ENCODE measurements around the gene CNKSR2. TPM values are rescaled to one million over a fixed set of nuclear protein-coding genes. Genes with fewer than 3 reads are reported as not detected.
A peak's percentile ranks its signal among the peaks of the same experiment; 100 is the strongest.

CNKSR2 gene
- total RNA-seq, result 10 to 100 TPM; 19.9 to 20.6 TPM
- polyA plus RNA-seq, result 1 to 10 TPM; 5.9 to 7.1 (median 6.0) TPM
- total RNA-seq, result 18.0 to 31.5 (median 25.5) reads per million in 6 experiments

- peak within 1 kb of the TSS; percentile 89 to 93 (median 91) for H3K4me3 Mint-ChIP-seq
- POLR2A ChIA-PET, result interaction anchor here (0.7 to 1.5 kb wide), 6 partner anchors 10 to 284 kb away, joined by 3 to 8 read pairs (median 4); partner anchors contain the start of gene KLHL34
Measured at GRCh38 chrX:21374163-21374993, at the start of gene CNKSR2. Gene CNKSR2, plus strand, starts transcription at chrX:21374418. Its CDS starts 480 bp downstream, at chrX:21374898.

DNA sequence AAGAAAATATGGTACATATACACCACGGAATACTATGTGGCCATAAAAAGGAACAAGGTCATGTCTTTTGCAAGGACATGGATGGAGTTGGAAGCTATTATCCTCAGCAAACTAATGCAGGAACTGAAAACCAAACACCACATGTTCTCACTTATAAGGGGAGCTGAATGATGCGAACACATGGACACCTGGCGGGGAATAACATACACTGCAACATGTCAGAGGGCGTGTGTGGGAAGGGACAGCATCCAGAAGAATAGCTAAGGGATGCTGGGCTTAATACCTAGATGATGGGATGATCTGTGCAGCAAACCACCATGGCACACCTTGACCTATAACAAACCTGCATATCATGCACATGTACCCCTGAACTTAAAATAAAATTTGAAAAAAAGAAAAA lies 19.5 kb upstream of the CNKSR2 start:
- POLR2A ChIA-PET, result no interaction called here
- Mint-ChIP-seq H3K27ac (no peak overlapping the region), H3K4me1 (no peaks in the 10 kb centered on the region), H3K9me3 (peaks cover 2 to 47% (median 21%) of the 10 kb centered on the region in 9 donors), H3K36me3 (peaks cover 2 to 26% (median 7%) of the 10 kb centered on the region in 3 donors), H3K27me3 (peaks cover 0 to 5% (median 0%) of the 10 kb centered on the region in 5 donors), H3K4me3 (no peak overlapping the region)
- ATAC-seq (no peak), DNase-seq (no peak)

More at GRCh38 chrX:21374163-21374993, at the start of gene CNKSR2:
- peak; percentile 79 for ATAC-seq
- Mint-ChIP-seq H3K27ac (peak within 1 kb of the TSS; percentile 41 to 93 (median 84)), H3K4me1 (peaks cover 9 to 31% (median 28%) of the 10 kb centered on the region in 4 donors), H3K36me3 (no peaks in the 10 kb centered on the region), H3K27me3 (no peaks in the 10 kb centered on the region), H3K9me3 (no peaks in the 10 kb centered on the region)
- peak; percentile 55 to 85 (median 71) for DNase-seq

DNA sequence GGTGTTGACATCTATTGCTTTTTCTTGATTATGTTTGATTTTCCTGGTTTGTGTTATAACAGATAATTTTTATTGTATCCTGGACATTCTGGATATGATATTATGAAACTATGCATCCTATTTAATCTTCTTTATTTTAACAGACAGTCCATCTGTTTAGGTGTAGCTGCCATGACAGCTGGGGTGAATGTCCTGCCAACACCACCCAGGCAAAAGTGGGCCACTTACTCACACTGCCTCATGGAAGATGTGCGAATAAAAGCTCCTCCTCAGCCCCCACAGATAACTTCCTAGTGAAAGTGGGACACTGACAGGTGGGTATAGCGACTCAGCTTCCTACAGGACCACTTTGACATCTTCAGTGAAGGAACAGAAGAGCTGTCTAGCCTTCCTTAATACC lies 18.4 kb upstream of the CNKSR2 start:
- H3K36me3 Mint-ChIP-seq, result peaks cover 2 to 15% (median 5%) of the 10 kb centered on the region in 3 donors
- no peaks in the 10 kb centered on the region for H3K4me1 Mint-ChIP-seq
- ATAC-seq, result no peak
- no peak overlapping the region for H3K4me3 Mint-ChIP-seq
- H3K27me3 Mint-ChIP-seq, result peaks cover 0 to 5% (median 0%) of the 10 kb centered on the region in 5 donors
- H3K9me3 Mint-ChIP-seq, result peaks cover 2 to 36% (median 14%) of the 10 kb centered on the region in 9 donors
- DNase-seq, result no peak
- H3K27ac Mint-ChIP-seq, result no peak overlapping the region
- POLR2A ChIA-PET, result no interaction called here

DNA sequence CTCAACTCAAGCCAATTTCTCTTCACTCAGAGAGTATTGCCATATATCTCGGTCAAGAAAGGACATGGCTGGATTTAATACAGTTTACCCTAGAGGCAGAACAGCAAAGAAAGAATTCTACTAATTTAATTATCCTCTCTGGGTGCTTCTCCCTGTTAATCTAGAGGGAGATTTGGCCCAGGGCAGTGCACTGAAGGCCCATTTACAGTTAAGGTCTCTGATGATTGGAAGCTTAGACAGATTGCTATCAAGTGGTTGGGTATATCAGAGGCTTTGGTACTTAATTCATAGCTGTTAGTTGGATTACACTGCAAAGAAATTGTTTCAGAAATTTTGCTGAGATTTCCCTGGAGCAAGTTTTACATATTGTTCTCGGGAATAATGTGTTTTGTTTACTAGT lies 4.6 kb upstream of the CNKSR2 start:
- POLR2A ChIA-PET, result no interaction called here
- Mint-ChIP-seq H3K27ac (no peak overlapping the region), H3K36me3 (no peaks in the 10 kb centered on the region), H3K4me3 (no peak overlapping the region), H3K9me3 (peaks cover 0 to 3% (median 0%) of the 10 kb centered on the region in 9 donors), H3K4me1 (peaks cover 0 to 4% (median under 1%) of the 10 kb centered on the region in 4 donors), H3K27me3 (peaks cover 0 to 5% (median 0%) of the 10 kb centered on the region in 5 donors)
- ATAC-seq, result no peak
- DNase-seq, result no peak

GRCh38 chrX:21373001-21373400 lies 1.2 kb upstream of the CNKSR2 start:
- H3K36me3 Mint-ChIP-seq, result no peaks in the 10 kb centered on the region
- H3K9me3 Mint-ChIP-seq, result no peaks in the 10 kb centered on the region
- DNase-seq (peak in 2 of 10 donors; percentile 5 to 14), ATAC-seq (no peak)
- H3K4me1 Mint-ChIP-seq, result peaks cover 9 to 20% (median 19%) of the 10 kb centered on the region in 4 donors
- POLR2A ChIA-PET, result no interaction called here
- peak overlapping the region in 2 of 10 donors; percentile 45 to 77 for H3K27ac Mint-ChIP-seq
- H3K27me3 Mint-ChIP-seq, result peaks cover 0 to 3% (median 0%) of the 10 kb centered on the region in 5 donors
- H3K4me3 Mint-ChIP-seq, result peak overlapping the region; percentile 57 to 91 (median 75)

DNA sequence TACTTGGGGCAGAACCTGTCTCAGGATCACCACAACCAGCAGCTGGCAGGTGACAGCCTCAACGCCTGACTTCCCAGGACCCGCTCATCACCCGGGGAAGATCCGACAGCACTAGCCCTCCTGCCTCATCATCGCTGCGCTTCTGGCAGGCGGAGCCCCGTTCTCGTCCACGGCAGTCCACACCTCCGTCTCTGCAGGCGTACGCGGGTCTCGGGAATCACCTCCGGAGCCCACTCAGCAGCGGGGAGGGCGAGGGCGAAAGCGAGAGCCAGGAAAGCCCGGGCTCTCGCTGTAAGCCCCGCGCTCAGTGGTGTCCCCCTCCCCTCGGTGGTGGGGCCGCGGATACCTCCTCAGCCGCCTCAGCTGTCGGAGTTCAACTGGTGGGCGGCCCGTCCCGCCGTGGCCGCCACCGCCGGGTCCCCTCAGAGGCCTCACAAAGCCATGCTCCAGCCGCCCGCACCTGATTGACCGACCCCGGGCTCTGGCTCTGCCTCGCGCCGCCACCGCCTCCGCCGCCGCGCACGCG lies 518 bp upstream of the CNKSR2 start:
- H3K9me3 Mint-ChIP-seq, result no peaks in the 10 kb centered on the region
- peaks cover 0 to 3% (median 0%) of the 10 kb centered on the region in 5 donors for H3K27me3 Mint-ChIP-seq
- H3K36me3 Mint-ChIP-seq, result no peaks in the 10 kb centered on the region
- peak in 6 of 10 donors; percentile 4 to 60 (median 28) for DNase-seq
- ATAC-seq, result peak; percentile 31 to 45
- H3K4me3 Mint-ChIP-seq, result peak overlapping the region; percentile 67 to 91 (median 82)
- H3K4me1 Mint-ChIP-seq, result peaks cover 9 to 25% (median 22%) of the 10 kb centered on the region in 4 donors
- peak overlapping the region in 9 of 10 donors; percentile 41 to 93 (median 81) for H3K27ac Mint-ChIP-seq
- POLR2A ChIA-PET, result interaction anchor here (0.9 to 1.5 kb wide), 4 partner anchors 10 to 285 kb away, joined by 3 to 8 read pairs (median 6); partner anchors contain the start of gene KLHL34

GRCh38 chrX:21374994-21375707 lies 933 bp downstream of the CNKSR2 start:
- DNase-seq (peak in 4 of 10 donors; percentile 4 to 44 (median 16)), ATAC-seq (peak in 1 of 2 donors; percentile 9)
- H3K9me3 Mint-ChIP-seq, result no peaks in the 10 kb centered on the region
- no peaks in the 10 kb centered on the region for H3K36me3 Mint-ChIP-seq
- peak overlapping the region; percentile 89 to 93 (median 91) for H3K4me3 Mint-ChIP-seq
- H3K27me3 Mint-ChIP-seq, result no peaks in the 10 kb centered on the region
- POLR2A ChIA-PET, result interaction anchor here (0.7 to 1.5 kb wide), 4 partner anchors 9 to 75 kb away, joined by 3 to 8 read pairs (median 4); no protein-coding TSS in a partner anchor
- H3K4me1 Mint-ChIP-seq, result peaks cover 12 to 39% (median 33%) of the 10 kb centered on the region in 4 donors
- peak overlapping the region; percentile 56 to 92 (median 84) for H3K27ac Mint-ChIP-seq

DNA sequence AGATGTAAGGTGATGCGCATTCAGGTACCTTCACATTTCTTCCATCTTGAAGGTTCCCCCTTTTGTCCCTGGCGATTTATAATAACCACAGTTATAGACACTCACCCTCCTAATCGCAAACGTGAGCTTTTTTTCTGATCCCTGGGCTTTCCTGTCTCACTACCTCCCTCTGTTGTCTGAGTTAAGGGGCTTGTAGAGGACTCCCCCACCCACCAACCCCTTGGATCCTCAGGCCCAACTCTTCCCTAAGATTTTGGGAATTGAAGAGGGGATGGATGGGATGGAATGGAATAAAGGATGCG lies 1.4 kb downstream of the CNKSR2 start:
- peak overlapping the region; percentile 83 to 93 (median 90) for H3K4me3 Mint-ChIP-seq
- H3K36me3 Mint-ChIP-seq, result no peaks in the 10 kb centered on the region
- H3K27me3 Mint-ChIP-seq, result no peaks in the 10 kb centered on the region
- H3K9me3 Mint-ChIP-seq, result no peaks in the 10 kb centered on the region
- peak in 3 of 10 donors; percentile 2 to 52 (median 13) for DNase-seq
- POLR2A ChIA-PET, result no interaction called here
- no peak for ATAC-seq
- peak overlapping the region in 9 of 10 donors; percentile 4 to 92 (median 75) for H3K27ac Mint-ChIP-seq
- peaks cover 12 to 39% (median 33%) of the 10 kb centered on the region in 4 donors for H3K4me1 Mint-ChIP-seq

DNA sequence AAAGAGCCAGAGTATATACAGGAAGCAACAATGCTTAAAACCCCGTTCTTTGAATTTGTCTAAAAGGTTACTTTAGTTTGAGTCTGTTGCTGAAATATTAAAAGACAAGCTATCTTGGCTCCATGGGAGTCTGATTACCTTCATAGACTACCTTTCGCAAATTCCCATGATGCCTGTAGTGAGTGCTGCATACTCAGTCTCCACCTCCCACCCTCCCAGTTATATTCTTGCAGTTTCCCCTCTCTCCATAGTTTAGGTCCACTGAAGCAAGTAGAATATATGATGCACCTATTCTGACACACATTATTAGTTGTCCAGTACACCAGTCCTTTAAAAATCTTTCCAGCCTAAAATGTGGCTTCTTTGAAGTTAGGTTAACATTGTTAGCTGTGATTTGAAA lies 2.4 kb downstream of the CNKSR2 start:
- no peaks in the 10 kb centered on the region for H3K27me3 Mint-ChIP-seq
- no peaks in the 10 kb centered on the region for H3K9me3 Mint-ChIP-seq
- POLR2A ChIA-PET, result no interaction called here
- peak overlapping the region in 3 of 10 donors; percentile 3 to 56 (median 25) for H3K27ac Mint-ChIP-seq
- DNase-seq (no peak), ATAC-seq (no peak)
- H3K4me1 Mint-ChIP-seq, result peaks cover 12 to 39% (median 35%) of the 10 kb centered on the region in 4 donors
- peaks cover 0 to 3% (median 3%) of the 10 kb centered on the region in 3 donors for H3K36me3 Mint-ChIP-seq
- peak overlapping the region; percentile 19 to 93 (median 89) for H3K4me3 Mint-ChIP-seq

DNA sequence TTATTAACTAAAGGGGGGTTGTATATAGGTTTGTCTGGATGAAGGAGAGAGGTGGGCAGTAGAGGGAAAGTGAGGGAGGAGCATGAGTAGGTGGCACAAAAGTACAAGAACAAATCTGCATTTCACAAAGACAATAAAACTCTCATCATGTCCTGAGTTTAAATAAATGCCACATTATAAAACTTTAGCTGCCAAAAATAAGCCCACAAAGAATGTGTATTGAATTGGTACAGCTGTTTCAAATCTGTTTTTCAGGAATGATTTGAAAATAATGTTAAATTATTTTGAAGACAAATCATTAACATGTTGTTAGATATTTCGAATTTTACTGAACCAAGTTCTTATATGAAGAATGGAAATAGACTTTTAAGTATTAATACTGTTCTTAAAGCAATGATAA lies 5.8 kb downstream of the CNKSR2 start:
- POLR2A ChIA-PET, result no interaction called here
- Mint-ChIP-seq H3K27me3 (no peaks in the 10 kb centered on the region), H3K4me1 (peaks cover 14 to 46% (median 40%) of the 10 kb centered on the region in 4 donors), H3K4me3 (no peak overlapping the region), H3K9me3 (no peaks in the 10 kb centered on the region), H3K27ac (peak overlapping the region in 3 of 10 donors; percentile 15 to 85 (median 59)), H3K36me3 (peaks cover 0 to 5% (median 3%) of the 10 kb centered on the region in 3 donors)
- no peak for ATAC-seq
- no peak for DNase-seq

DNA sequence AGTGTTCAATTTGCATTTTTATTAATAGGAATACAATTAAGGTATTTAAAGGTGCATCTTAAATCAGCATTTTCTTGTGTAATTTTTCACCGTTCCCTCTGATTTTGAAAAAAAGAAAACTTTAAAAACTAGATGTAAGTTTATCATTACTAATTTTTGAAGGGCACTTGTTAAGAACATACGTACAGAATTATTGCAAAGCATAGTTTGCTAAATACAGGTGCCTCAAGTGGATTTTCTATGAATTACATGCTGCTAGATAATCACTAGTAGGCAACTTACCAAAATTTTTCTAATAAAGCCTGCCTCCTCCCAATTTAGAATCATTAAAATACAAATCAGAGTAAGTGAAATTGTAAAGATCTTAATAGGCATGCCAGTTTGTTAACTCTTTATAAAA lies 8.5 kb downstream of the CNKSR2 start:
- Mint-ChIP-seq H3K4me1 (peaks cover 6 to 30% (median 23%) of the 10 kb centered on the region in 4 donors), H3K27ac (no peak overlapping the region), H3K36me3 (peaks cover 0 to 5% (median 3%) of the 10 kb centered on the region in 3 donors), H3K4me3 (peak overlapping the region in 1 of 10 donors; percentile 18), H3K9me3 (no peaks in the 10 kb centered on the region), H3K27me3 (no peaks in the 10 kb centered on the region)
- ATAC-seq (peak; percentile 45 to 46), DNase-seq (peak in 2 of 10 donors; percentile 2 to 17)
- POLR2A ChIA-PET, result no interaction called here

GRCh38 chrX:21383546-21383945 lies 9.3 kb downstream of the CNKSR2 start:
- POLR2A ChIA-PET, result interaction anchor here (1.4 kb wide), 1 partner anchor 9 kb away, joined by 6 read pairs; the partner anchor contains the start of gene CNKSR2
- peaks cover 6 to 28% (median 20%) of the 10 kb centered on the region in 4 donors for H3K4me1 Mint-ChIP-seq

More at GRCh38 chrX:21383546-21383945, 9.3 kb downstream of the CNKSR2 start:
- Mint-ChIP-seq H3K27me3 (no peaks in the 10 kb centered on the region), H3K36me3 (peaks cover 3 to 5% (median 5%) of the 10 kb centered on the region in 3 donors), H3K27ac (no peak overlapping the region), H3K4me3 (no peak overlapping the region), H3K9me3 (no peaks in the 10 kb centered on the region)
- ATAC-seq, result no peak
- no peak for DNase-seq

Data from naive thymus-derived CD8-positive, alpha-beta T cell (primary cell).